Natural killer cell (primary cell): ENCODE results near the gene WDR18. TPM values are rescaled to one million over a fixed set of nuclear protein-coding genes. Genes with fewer than 3 reads are reported as not detected.
A peak's percentile ranks its signal among the peaks of the same experiment; 100 is the strongest.

Experiments used
- ATAC-seq, 3 donors: fragments of 150-1000 bp in 2 of 3; fragments of 200-7000 bp in 1 of 3; cut with Tn5 transposase; 1 replicate in 1 of 3; 2 replicates in 2 of 3; pipeline ENCODE4 v1.10.0; 2021; ENCODE audit warnings: mild to moderate bottlenecking in 2 of 3, moderate library complexity in 2 of 3
- DNase-seq, 2 donors: peaks; one replicate each; pipeline versions ENCODE4 v3.0.0 to v3.0.0-alpha.2; 2013 to 2021; ENCODE audit warnings: mixed read lengths in 1 of 2
- H3K27ac ChIP-seq: one replicate; pipeline ENCODE4 v1.5.1; 2013; ENCODE audit warnings: mild to moderate bottlenecking, low read length
- H3K27me3 ChIP-seq: one replicate; pipeline ENCODE4 v1.6.1; 2013; ENCODE audit warnings: low read length; ENCODE audit not compliant: control insufficient read depth, insufficient read depth
- H3K36me3 ChIP-seq: one replicate; pipeline ENCODE4 v1.6.1; 2013; ENCODE audit warnings: low read length; ENCODE audit not compliant: control insufficient read depth, insufficient read depth
- H3K4me1 ChIP-seq: one replicate; pipeline ENCODE4 v1.6.1; 2013; ENCODE audit warnings: low read length; ENCODE audit not compliant: control insufficient read depth, insufficient read depth
- H3K4me3 ChIP-seq: one replicate; pipeline ENCODE4 v1.5.1; 2013; ENCODE audit warnings: low read length
- H3K9me3 ChIP-seq: one replicate; pipeline ENCODE4 v1.6.1; 2013; ENCODE audit warnings: low read length; ENCODE audit not compliant: control insufficient read depth, insufficient read depth
- H3K27ac Mint-ChIP-seq, 2 donors: one replicate each; pipeline ENCODE4 v1.8.0; 2022; ENCODE audit warnings: mild to moderate bottlenecking in 2 of 2, mixed read lengths in 2 of 2, moderate library complexity in 1 of 2
- H3K27me3 Mint-ChIP-seq, 2 donors: one replicate each; pipeline ENCODE4 v1.8.0; 2022; ENCODE audit warnings: low read depth in 2 of 2, mixed read lengths in 2 of 2
- H3K36me3 Mint-ChIP-seq: one replicate; pipeline ENCODE4 v1.8.0; 2022; ENCODE audit warnings: mixed read lengths
- H3K4me1 Mint-ChIP-seq, 2 donors: one replicate each; pipeline ENCODE4 v1.8.0; 2022; ENCODE audit warnings: mixed read lengths in 2 of 2
- H3K4me3 Mint-ChIP-seq: one replicate; pipeline ENCODE4 v1.8.0; 2022; ENCODE audit warnings: mild to moderate bottlenecking, moderate library complexity, mixed read lengths
- H3K9me3 Mint-ChIP-seq, 2 donors: one replicate each; pipeline ENCODE4 v1.8.0; 2022; ENCODE audit warnings: mixed read lengths in 2 of 2
- CTCF ChIP-seq: fragments of 200-600 bp; IDR thresholded peaks from one replicate; pipeline ENCODE4 v1.8.0; 2022; ENCODE audit warnings: antibody characterized with exemption
- WGBS: methylation state at CpG from one replicate; pipeline ENCODE4 v1.1.7; 2013; ENCODE audit warnings: missing lambda C conversion rate; ENCODE audit not compliant: insufficient coverage; 5-methylcytosine and 5-hydroxymethylcytosine counted together
- intact Hi-C: fragments of 100-400 bp; cut with micrococcal nuclease; formaldehyde crosslinking; loops from one replicate; pipeline ENCODE4 v1.14.2; 2022
- total RNA-seq, 4 donors: library from RNA; stranded (reverse); fragments of 120-200 nt in 1 of 4; gene quantifications; one replicate each; pipeline versions ENCODE4 v1.2.3 to v1.2.4, GENCODE V29; 2013 to 2022

The WDR18 gene
- total RNA-seq, 3 donors from 2014 or later (not counting 1 experiment from before 2014, with no cell fraction given), result 17.5 to 25.4 (median 22.7) TPM

GRCh38 chr19:937259-937694 lies 46.9 kb upstream of the WDR18 start:
- no peaks in the 10 kb centered on the region for H3K27me3 ChIP-seq
- peaks cover 67% of the 10 kb centered on the region for H3K4me1 ChIP-seq
- Mint-ChIP-seq H3K4me1 (peaks cover 23 to 49% of the 10 kb centered on the region in 2 donors), H3K27me3 (peaks cover 0 to 3% of the 10 kb centered on the region in 2 donors), H3K27ac (peak overlapping the region in 1 of 2 donors; percentile 24), H3K9me3 (no peaks in the 10 kb centered on the region), H3K36me3 (no peaks in the 10 kb centered on the region), H3K4me3 (peak overlapping the region; percentile 33)
- no peaks in the 10 kb centered on the region for H3K36me3 ChIP-seq
- no peak overlapping the region for H3K27ac ChIP-seq
- 68% methylated on average over 15 of the region's 16 CpGs for WGBS
- no peak overlapping the region for H3K4me3 ChIP-seq
- H3K9me3 ChIP-seq, result peaks cover 2% of the 10 kb centered on the region
- DNase-seq (peak in 1 of 2 donors; percentile 76), ATAC-seq (peak in 1 of 3 donors; percentile 52)
- TF ChIP-seq CTCF, result no peak
- intact Hi-C loops, result no loop called here

- Mint-ChIP-seq H3K27ac (no peak overlapping the region), H3K4me3 (peak overlapping the region; percentile 33)
Observed at GRCh38 chr19:938233-938923, 45.8 kb upstream of the WDR18 start.

GRCh38 chr19:939439-939838 lies 44.7 kb upstream of the WDR18 start:
- peak overlapping the region; percentile 9 for H3K4me3 Mint-ChIP-seq

More at GRCh38 chr19:938233-938923, 45.8 kb upstream of the WDR18 start:
- no peaks in the 10 kb centered on the region for H3K36me3 ChIP-seq
- Mint-ChIP-seq H3K27me3 (peaks cover 0 to 3% of the 10 kb centered on the region in 2 donors), H3K36me3 (no peaks in the 10 kb centered on the region), H3K9me3 (no peaks in the 10 kb centered on the region), H3K4me1 (peaks cover 23 to 38% of the 10 kb centered on the region in 2 donors)
- whole genome bisulfite sequencing, result 89% methylated on average over 23 of the region's 23 CpGs
- TF ChIP-seq CTCF, result no peak
- H3K4me1 ChIP-seq, result peaks cover 56% of the 10 kb centered on the region
- no peak overlapping the region for H3K4me3 ChIP-seq
- intact Hi-C loops, result no loop called here
- H3K9me3 ChIP-seq, result peaks cover 2% of the 10 kb centered on the region
- no peaks in the 10 kb centered on the region for H3K27me3 ChIP-seq
- no peak overlapping the region for H3K27ac ChIP-seq
- DNase-seq, result no peak
- ATAC-seq, result no peak

More at GRCh38 chr19:939439-939838, 44.7 kb upstream of the WDR18 start:
- Histone ChIP-seq H3K27ac (no peak overlapping the region), H3K4me1 (peaks cover 45% of the 10 kb centered on the region), H3K4me3 (no peak overlapping the region), H3K36me3 (no peaks in the 10 kb centered on the region), H3K27me3 (no peaks in the 10 kb centered on the region), H3K9me3 (peaks cover 2% of the 10 kb centered on the region)
- peaks cover 0 to 3% of the 10 kb centered on the region in 2 donors for H3K27me3 Mint-ChIP-seq
- H3K36me3 Mint-ChIP-seq, result no peaks in the 10 kb centered on the region
- no peak for TF ChIP-seq CTCF
- no peak for ATAC-seq
- intact Hi-C loops, result no loop called here
- no peaks in the 10 kb centered on the region for H3K9me3 Mint-ChIP-seq
- DNase-seq, result no peak
- 98% methylated on average over 22 of the region's 22 CpGs for WGBS
- H3K27ac Mint-ChIP-seq, result peak overlapping the region in 1 of 2 donors; percentile 90
- peaks cover 23 to 27% of the 10 kb centered on the region in 2 donors for H3K4me1 Mint-ChIP-seq
